Trophoblast cell (in vitro differentiated cells and primary cell): ENCODE measurements around the gene ARHGEF9.
A peak's percentile ranks its signal among the peaks of the same experiment; 100 is the strongest.

Source experiments
- DNase-seq, 2 donors: peaks; one replicate each; pipeline ENCODE4 v3.0.0-alpha.2; 2016
- H2AFZ ChIP-seq: 2 replicates; pipeline ENCODE4 v1.6.1; 2013; ENCODE audit warnings: low read length, moderate library complexity, mild to moderate bottlenecking; ENCODE audit not compliant: insufficient read depth, poor library complexity
- H2AK5ac ChIP-seq: 2 replicates; pipeline ENCODE4 v1.6.1; 2013; ENCODE audit warnings: mild to moderate bottlenecking, low read length
- H2BK120ac ChIP-seq: 2 replicates; pipeline ENCODE4 v1.6.1; 2013; ENCODE audit warnings: low read length, mild to moderate bottlenecking, moderate library complexity; ENCODE audit not compliant: insufficient read depth, poor library complexity
- H2BK12ac ChIP-seq: 2 replicates; pipeline ENCODE4 v1.6.1; 2013; ENCODE audit warnings: mild to moderate bottlenecking, low read length, moderate library complexity
- H2BK5ac ChIP-seq: 2 replicates; pipeline ENCODE4 v1.6.1; 2013; ENCODE audit warnings: low read length, low read depth, moderate library complexity, mild to moderate bottlenecking; ENCODE audit not compliant: poor library complexity
- H3K14ac ChIP-seq: 2 replicates; pipeline ENCODE4 v1.6.1; 2013; ENCODE audit warnings: mild to moderate bottlenecking, low read length
- H3K18ac ChIP-seq: 2 replicates; pipeline ENCODE4 v1.6.1; 2013; ENCODE audit warnings: mild to moderate bottlenecking, low read length
- H3K23ac ChIP-seq: 2 replicates; pipeline ENCODE4 v1.6.1; 2013; ENCODE audit warnings: low read length
- H3K27ac ChIP-seq: 2 replicates; pipeline ENCODE4 v1.5.1; 2013; ENCODE audit warnings: low read depth, mild to moderate bottlenecking, inconsistent platforms, low read length, moderate library complexity
- H3K27me3 ChIP-seq: 2 replicates; pipeline ENCODE4 v1.6.1; 2013; ENCODE audit warnings: inconsistent platforms, mild to moderate bottlenecking, low read length, moderate library complexity; ENCODE audit not compliant: insufficient read depth
- H3K36me3 ChIP-seq, 2 experiments: 1 replicate in 1 of 2; 2 replicates in 1 of 2; pipeline ENCODE4 v1.6.1; 2013; ENCODE audit warnings: low read length in 2 of 2, mild to moderate bottlenecking in 2 of 2, moderate library complexity in 1 of 2; ENCODE audit not compliant: insufficient read depth in 2 of 2, control insufficient read depth in 1 of 2
- H3K4ac ChIP-seq: 2 replicates; pipeline ENCODE4 v1.6.1; 2013; ENCODE audit warnings: low read depth, mild to moderate bottlenecking, low read length, moderate library complexity
- H3K4me1 ChIP-seq, 2 experiments: 1 replicate in 1 of 2; 2 replicates in 1 of 2; pipeline ENCODE4 v1.6.1; 2013; ENCODE audit warnings: low read length in 2 of 2, mild to moderate bottlenecking in 2 of 2, moderate library complexity in 1 of 2; ENCODE audit not compliant: insufficient read depth in 2 of 2, control insufficient read depth in 1 of 2
- H3K4me2 ChIP-seq: 2 replicates; pipeline ENCODE4 v1.6.1; 2013; ENCODE audit warnings: inconsistent platforms, mild to moderate bottlenecking, low read length, moderate library complexity
- H3K4me3 ChIP-seq: 2 replicates; pipeline ENCODE4 v1.5.1; 2013; ENCODE audit warnings: mild to moderate bottlenecking, low read depth, low read length, inconsistent platforms
- H3K79me1 ChIP-seq: one replicate; pipeline ENCODE4 v1.6.1; 2013; ENCODE audit warnings: low read length
- H3K79me2 ChIP-seq: 2 replicates; pipeline ENCODE4 v1.6.1; 2013; ENCODE audit warnings: low read length, mild to moderate bottlenecking; ENCODE audit not compliant: control insufficient read depth, insufficient read depth, poor library complexity
- H3K9ac ChIP-seq: 2 replicates; pipeline ENCODE4 v1.6.1; 2013; ENCODE audit warnings: mild to moderate bottlenecking, low read length
- H3K9me3 ChIP-seq: 2 replicates; pipeline ENCODE4 v1.6.1; 2013; ENCODE audit warnings: low read depth, mild to moderate bottlenecking, control low read depth, inconsistent platforms, low read length; ENCODE audit not compliant: insufficient read depth
- H4K12ac ChIP-seq: 2 replicates; pipeline ENCODE4 v1.6.1; 2013; ENCODE audit warnings: low read depth, mild to moderate bottlenecking, low read length, moderate library complexity
- H4K8ac ChIP-seq: 2 replicates; pipeline ENCODE4 v1.6.1; 2013; ENCODE audit warnings: low read depth, mild to moderate bottlenecking, low read length, moderate library complexity
- H4K91ac ChIP-seq: one replicate; pipeline ENCODE4 v1.6.1; 2013; ENCODE audit warnings: low read depth, mild to moderate bottlenecking, low read length, moderate library complexity
- WGBS: extraction: QIAGEN DNeasy Blood & Tissue Kit; methylation state at CpG from one replicate; pipeline ENCODE4 v1.1.7; 2013; ENCODE audit warnings: missing lambda C conversion rate; ENCODE audit not compliant: insufficient read length, insufficient coverage; ENCODE audit errors: extremely low coverage; 5-methylcytosine and 5-hydroxymethylcytosine counted together

ARHGEF9 gene

GRCh38 chrX:63755892-63756291 is 29.1 kb downstream of the ARHGEF9 start:
- no peak overlapping the region for H2BK5ac ChIP-seq
- no peaks in the 10 kb centered on the region for H3K27me3 ChIP-seq
- H3K18ac ChIP-seq: no peak overlapping the region
- H3K4me1 ChIP-seq: peaks cover 0 to 2% of the 10 kb centered on the region in 2 experiments
- no peak overlapping the region for H3K14ac ChIP-seq
- H2AK5ac ChIP-seq: no peak overlapping the region
- H4K91ac ChIP-seq: no peak overlapping the region
- H4K12ac ChIP-seq: no peak overlapping the region
- no CpG with 5 or more reads among the region's 1 CpG for WGBS
- no peak overlapping the region for H3K4ac ChIP-seq
- DNase-seq: no peak
- H2AFZ ChIP-seq: no peak overlapping the region
- H3K9ac ChIP-seq: no peak overlapping the region
- no peak overlapping the region for H4K8ac ChIP-seq
- no peak overlapping the region for H2BK12ac ChIP-seq
- H3K36me3 ChIP-seq: no peaks in the 10 kb centered on the region
- H3K4me2 ChIP-seq: no peak overlapping the region
- H3K23ac ChIP-seq: no peak overlapping the region
- H3K4me3 ChIP-seq: no peak overlapping the region
- peaks cover 3% of the 10 kb centered on the region for H3K79me1 ChIP-seq
- no peaks in the 10 kb centered on the region for H3K79me2 ChIP-seq
- H3K9me3 ChIP-seq: no peaks in the 10 kb centered on the region
- no peak overlapping the region for H3K27ac ChIP-seq
- no peak overlapping the region for H2BK120ac ChIP-seq

GRCh38 chrX:63754860-63755579 is 30.0 kb downstream of the ARHGEF9 start:
- peak overlapping the region; percentile 80 for H3K27ac ChIP-seq
- peak overlapping the region; percentile 94 for H3K4me2 ChIP-seq
- H2BK5ac ChIP-seq: peak overlapping the region; percentile 71
- H3K18ac ChIP-seq: peak overlapping the region; percentile 49
- peak; percentile 78 to 79 for DNase-seq
- peaks cover 0 to 2% of the 10 kb centered on the region in 2 experiments for H3K4me1 ChIP-seq
- H3K79me1 ChIP-seq: peaks cover 3% of the 10 kb centered on the region
- H3K9me3 ChIP-seq: no peaks in the 10 kb centered on the region
- H3K23ac ChIP-seq: no peak overlapping the region
- peak overlapping the region; percentile 66 for H2AFZ ChIP-seq
- 100% methylated on average over 1 of the region's 44 CpGs for WGBS
- H4K8ac ChIP-seq: peak overlapping the region; percentile 80
- peak overlapping the region; percentile 41 for H2BK120ac ChIP-seq
- H2AK5ac ChIP-seq: no peak overlapping the region
- H3K36me3 ChIP-seq: no peaks in the 10 kb centered on the region
- H3K14ac ChIP-seq: peak overlapping the region; percentile 64
- no peaks in the 10 kb centered on the region for H3K79me2 ChIP-seq
- peak overlapping the region; percentile 38 for H3K9ac ChIP-seq
- H3K4ac ChIP-seq: no peak overlapping the region
- no peaks in the 10 kb centered on the region for H3K27me3 ChIP-seq
- H4K12ac ChIP-seq: peak overlapping the region; percentile 57
- H4K91ac ChIP-seq: peak overlapping the region; percentile 50
- H2BK12ac ChIP-seq: no peak overlapping the region
- peak overlapping the region; percentile 77 for H3K4me3 ChIP-seq

- H4K12ac ChIP-seq: no peak overlapping the region
- H3K36me3 ChIP-seq: no peaks in the 10 kb centered on the region
- H3K4me1 ChIP-seq: peaks cover 0 to 2% of the 10 kb centered on the region in 2 experiments
- H3K9ac ChIP-seq: peak overlapping the region; percentile 63
- peak overlapping the region; percentile 71 for H2BK5ac ChIP-seq
- H3K79me2 ChIP-seq: no peaks in the 10 kb centered on the region
- H4K91ac ChIP-seq: peak overlapping the region; percentile 50
- H3K27ac ChIP-seq: peak overlapping the region; percentile 80
- H3K9me3 ChIP-seq: no peaks in the 10 kb centered on the region
- H3K18ac ChIP-seq: peak overlapping the region; percentile 49
- no CpG with 5 or more reads among the region's 25 CpGs for WGBS
- H2AK5ac ChIP-seq: no peak overlapping the region
- peak overlapping the region; percentile 77 for H3K4me3 ChIP-seq
- no peak overlapping the region for H2BK12ac ChIP-seq
- H3K23ac ChIP-seq: no peak overlapping the region
- H4K8ac ChIP-seq: peak overlapping the region; percentile 57
- DNase-seq: peak in 1 of 2 donors; percentile 43
- H3K27me3 ChIP-seq: no peaks in the 10 kb centered on the region
- H2AFZ ChIP-seq: peak overlapping the region; percentile 66
- H3K14ac ChIP-seq: no peak overlapping the region
- H3K4me2 ChIP-seq: peak overlapping the region; percentile 94
- peaks cover 3% of the 10 kb centered on the region for H3K79me1 ChIP-seq
- H3K4ac ChIP-seq: no peak overlapping the region
- H2BK120ac ChIP-seq: peak overlapping the region; percentile 41
Measured at GRCh38 chrX:63754136-63754859, 30.7 kb downstream of the ARHGEF9 start.

- no peak overlapping the region for H2BK5ac ChIP-seq
- H3K4me1 ChIP-seq: peaks cover 0 to 2% of the 10 kb centered on the region in 2 experiments
- no peak overlapping the region for H2BK120ac ChIP-seq
- H3K79me2 ChIP-seq: no peaks in the 10 kb centered on the region
- no peak overlapping the region for H3K4me3 ChIP-seq
- no peak overlapping the region for H2BK12ac ChIP-seq
- WGBS: no CpG with 5 or more reads among the region's 2 CpGs
- H2AFZ ChIP-seq: no peak overlapping the region
- no peak overlapping the region for H2AK5ac ChIP-seq
- no peaks in the 10 kb centered on the region for H3K27me3 ChIP-seq
- H3K4ac ChIP-seq: no peak overlapping the region
- no peaks in the 10 kb centered on the region for H3K9me3 ChIP-seq
- DNase-seq: peak; percentile 46 to 75
- H4K12ac ChIP-seq: no peak overlapping the region
- H3K18ac ChIP-seq: no peak overlapping the region
- H3K23ac ChIP-seq: no peak overlapping the region
- H3K36me3 ChIP-seq: no peaks in the 10 kb centered on the region
- H3K79me1 ChIP-seq: peaks cover 3% of the 10 kb centered on the region
- H3K9ac ChIP-seq: no peak overlapping the region
- no peak overlapping the region for H3K4me2 ChIP-seq
- no peak overlapping the region for H4K8ac ChIP-seq
- H3K14ac ChIP-seq: no peak overlapping the region
- no peak overlapping the region for H4K91ac ChIP-seq
- H3K27ac ChIP-seq: no peak overlapping the region
Measured at GRCh38 chrX:63751481-63751880, 33.5 kb downstream of the ARHGEF9 start.
